HAP-1 (cell line): ENCODE results near the gene KEL.

Experiments
- DNase-seq, 2 experiments: peaks; one replicate each; pipeline ENCODE4 v3.0.0-alpha.2; 2016 to 2020; ENCODE audit warnings: low spot score in 2 of 2
- H3K27me3 ChIP-seq: fragments of 250-450 bp; sonication (Bioruptor Pico); 2 replicates; pipeline ENCODE4 v1.5.1; 2020; ENCODE audit warnings: low read depth, mild to moderate bottlenecking, moderate library complexity
- H3K36me3 ChIP-seq: fragments of 250-450 bp; sonication (Bioruptor Pico); replicated peaks from 2 replicates; pipeline ENCODE4 v1.5.1; 2020; ENCODE audit warnings: mild to moderate bottlenecking
- H3K4me1 ChIP-seq: fragments of 250-450 bp; sonication (Bioruptor Pico); 2 replicates; pipeline ENCODE4 v1.5.1; 2020; ENCODE audit warnings: mild to moderate bottlenecking
- H3K4me3 ChIP-seq: fragments of 250-450 bp; sonication (Bioruptor Pico); 2 replicates; pipeline ENCODE4 v1.5.1; 2020; ENCODE audit warnings: mild to moderate bottlenecking, moderate library complexity
- H3K9me3 ChIP-seq: fragments of 250-450 bp; sonication (Bioruptor Pico); 2 replicates; pipeline ENCODE4 v1.5.1; 2020; ENCODE audit warnings: mild to moderate bottlenecking, moderate library complexity
- in situ Hi-C: fragments of 300-500 bp; cut with MboI; formaldehyde crosslinking; loops from 3 replicates; pipeline ENCODE4 v1.14.3; 2020; ENCODE audit warnings: low sequenced_read_pairs, inconsistent platforms, mixed read lengths

The KEL gene

GRCh38 chr7:142954680-142955268 is 7.4 kb downstream of the KEL start:
- in situ Hi-C loops = no loop called here
- Histone ChIP-seq H3K9me3 (no peaks in the 10 kb centered on the region), H3K36me3 (no peaks in the 10 kb centered on the region), H3K4me3 (no peak overlapping the region), H3K27me3 (no peaks in the 10 kb centered on the region), H3K4me1 (peaks cover 3% of the 10 kb centered on the region; the same call in 1 of the 2 replicates)
- no peak for DNase-seq

GRCh38 chr7:142950235-142950634 is 11.9 kb downstream of the KEL start:
- Histone ChIP-seq H3K9me3 (no peaks in the 10 kb centered on the region), H3K4me1 (no peaks in the 10 kb centered on the region), H3K4me3 (no peak overlapping the region), H3K27me3 (no peaks in the 10 kb centered on the region), H3K36me3 (no peaks in the 10 kb centered on the region)
- in situ Hi-C loops = no loop called here
- DNase-seq = no peak

GRCh38 chr7:142948603-142949002 is 13.6 kb downstream of the KEL start:
- Histone ChIP-seq H3K4me3 (no peak overlapping the region), H3K4me1 (no peaks in the 10 kb centered on the region), H3K36me3 (no peaks in the 10 kb centered on the region), H3K27me3 (no peaks in the 10 kb centered on the region), H3K9me3 (no peaks in the 10 kb centered on the region)
- in situ Hi-C loops = no loop called here
- no peak for DNase-seq

- Histone ChIP-seq H3K36me3 (no peaks in the 10 kb centered on the region), H3K9me3 (no peaks in the 10 kb centered on the region), H3K4me3 (no peak overlapping the region), H3K4me1 (no peaks in the 10 kb centered on the region), H3K27me3 (no peaks in the 10 kb centered on the region)
- DNase-seq = no peak
- in situ Hi-C loops = no loop called here
Observed at GRCh38 chr7:142945001-142945400, 17.2 kb downstream of the KEL start.

- Histone ChIP-seq H3K27me3 (no peaks in the 10 kb centered on the region), H3K36me3 (no peaks in the 10 kb centered on the region), H3K4me3 (no peak overlapping the region), H3K9me3 (no peaks in the 10 kb centered on the region), H3K4me1 (no peaks in the 10 kb centered on the region)
- in situ Hi-C loops = no loop called here
- DNase-seq = no peak
Observed at GRCh38 chr7:142943706-142944268, 18.4 kb downstream of the KEL start.

- DNase-seq = no peak
- H3K4me1 ChIP-seq = no peaks in the 10 kb centered on the region
- in situ Hi-C loops = no loop called here
Observed at GRCh38 chr7:142942746-142943145, 19.4 kb downstream of the KEL start.

GRCh38 chr7:142941541-142941940 is 20.6 kb downstream of the KEL start:
- Histone ChIP-seq H3K27me3 (no peaks in the 10 kb centered on the region), H3K4me3 (no peak overlapping the region), H3K9me3 (no peaks in the 10 kb centered on the region), H3K4me1 (no peaks in the 10 kb centered on the region), H3K36me3 (no peaks in the 10 kb centered on the region)
- in situ Hi-C loops = no loop called here
- DNase-seq = no peak

More at GRCh38 chr7:142942746-142943145, 19.4 kb downstream of the KEL start:
- no peak overlapping the region for H3K4me3 ChIP-seq
- H3K27me3 ChIP-seq = no peaks in the 10 kb centered on the region
- H3K9me3 ChIP-seq = no peaks in the 10 kb centered on the region
- H3K36me3 ChIP-seq = no peaks in the 10 kb centered on the region

GRCh38 chr7:142940966-142941535 is 21.1 kb downstream of the KEL start:
- no peaks in the 10 kb centered on the region for H3K4me1 ChIP-seq
- in situ Hi-C loops = no loop called here
- H3K4me3 ChIP-seq = no peak overlapping the region
- no peak for DNase-seq
- no peaks in the 10 kb centered on the region for H3K27me3 ChIP-seq
- no peaks in the 10 kb centered on the region for H3K36me3 ChIP-seq
- H3K9me3 ChIP-seq = no peaks in the 10 kb centered on the region

GRCh38 chr7:142939226-142939910 is 22.8 kb downstream of the KEL start, which contains the start of gene LLCFC1:
Gene LLCFC1, plus strand, starts transcription at chr7:142939484. Its CDS starts 138 bp downstream, at chr7:142939622.
- Histone ChIP-seq H3K27me3 (no peaks in the 10 kb centered on the region), H3K4me3 (no peak within 1 kb of the TSS), H3K36me3 (no peaks in the 10 kb centered on the region), H3K4me1 (no peaks in the 10 kb centered on the region), H3K9me3 (no peaks in the 10 kb centered on the region)
- DNase-seq = peak in 1 of 2 experiments; percentile 11
- in situ Hi-C loops = no loop called here

- no peak overlapping the region for H3K4me3 ChIP-seq
- DNase-seq = no peak
- no peaks in the 10 kb centered on the region for H3K9me3 ChIP-seq
- no peaks in the 10 kb centered on the region for H3K27me3 ChIP-seq
- no peaks in the 10 kb centered on the region for H3K4me1 ChIP-seq
- H3K36me3 ChIP-seq = no peaks in the 10 kb centered on the region
- in situ Hi-C loops = no loop called here
Observed at GRCh38 chr7:142938611-142939010, 23.6 kb downstream of the KEL start.

- no peak overlapping the region for H3K4me3 ChIP-seq
- DNase-seq = no peak
- no peaks in the 10 kb centered on the region for H3K36me3 ChIP-seq
- in situ Hi-C loops = no loop called here
- H3K4me1 ChIP-seq = no peaks in the 10 kb centered on the region
- H3K27me3 ChIP-seq = no peaks in the 10 kb centered on the region
- no peaks in the 10 kb centered on the region for H3K9me3 ChIP-seq
Observed at GRCh38 chr7:142935941-142936565, 26.1 kb downstream of the KEL start.

GRCh38 chr7:142934056-142934455 is 28.1 kb downstream of the KEL start:
- DNase-seq = no peak
- no peak overlapping the region for H3K4me3 ChIP-seq
- no peaks in the 10 kb centered on the region for H3K9me3 ChIP-seq
- no peaks in the 10 kb centered on the region for H3K27me3 ChIP-seq
- in situ Hi-C loops = no loop called here
- no peaks in the 10 kb centered on the region for H3K36me3 ChIP-seq
- H3K4me1 ChIP-seq = no peaks in the 10 kb centered on the region

- Histone ChIP-seq H3K36me3 (no peaks in the 10 kb centered on the region), H3K4me1 (no peaks in the 10 kb centered on the region), H3K4me3 (no peak within 1 kb of the TSS), H3K9me3 (no peaks in the 10 kb centered on the region), H3K27me3 (no peaks in the 10 kb centered on the region)
- no peak for DNase-seq
- in situ Hi-C loops = no loop called here
Observed at GRCh38 chr7:142933624-142934023, 28.5 kb downstream of the KEL start, which contains the start of gene TRPV5. Gene TRPV5, minus strand, starts transcription at chr7:142933746. Its CDS starts 287 bp downstream, at chr7:142933459.

- Histone ChIP-seq H3K36me3 (no peaks in the 10 kb centered on the region), H3K9me3 (no peaks in the 10 kb centered on the region), H3K27me3 (no peaks in the 10 kb centered on the region), H3K4me3 (no peak overlapping the region), H3K4me1 (no peaks in the 10 kb centered on the region)
- in situ Hi-C loops = no loop called here
- no peak for DNase-seq
Observed at GRCh38 chr7:142933092-142933475, 29.1 kb downstream of the KEL start.
